ENCODE measurements around the gene SYP. TPM values are rescaled to one million over a fixed set of nuclear protein-coding genes. Genes with fewer than 3 reads are reported as not detected.
A peak's percentile ranks its signal among the peaks of the same experiment; 100 is the strongest.

SYP gene
- total RNA-seq, 4 donors from 2014 or later: 4.5 to 12.0 (median 6.1) TPM

DNA sequence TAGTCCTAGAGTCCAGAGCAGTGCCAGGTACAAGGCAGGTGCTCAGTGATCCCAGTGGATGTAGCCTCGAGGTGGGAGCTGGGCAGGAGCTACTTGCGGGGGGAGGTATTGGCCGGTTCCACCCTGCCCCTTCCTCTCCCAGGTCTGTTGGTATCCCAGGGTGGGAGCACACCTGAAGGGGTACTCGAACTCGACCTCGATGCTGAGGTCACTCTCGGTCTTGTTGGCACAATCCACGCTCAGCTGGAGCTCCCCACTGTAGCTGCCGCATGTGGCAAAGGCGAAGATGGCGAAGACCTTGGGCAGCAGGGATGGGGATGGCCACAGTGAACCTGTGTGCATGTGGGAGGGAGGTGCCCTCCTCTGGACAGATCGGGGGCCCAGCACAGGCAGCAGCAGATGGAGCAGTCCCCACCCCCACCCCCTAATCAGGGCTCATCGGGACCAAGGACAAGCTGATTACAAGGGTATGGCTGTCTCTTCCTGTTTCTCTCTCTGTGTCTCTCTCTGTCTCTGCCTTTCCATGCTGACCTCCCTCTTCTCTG lies 2.4 kb downstream of the SYP start:
- intact Hi-C loops (cut with DNase I): no loop called here
- Histone ChIP-seq H3K9me3 (no peaks in the 10 kb centered on the region), H3K27me3 (no peaks in the 10 kb centered on the region), H3K4me3 (no peak overlapping the region), H3K4me1 (peaks cover 4 to 18% (median 14%) of the 10 kb centered on the region in 4 donors), H3K27ac (replicated peaks in 1 of 4) (no peak overlapping the region), H3K36me3 (no peaks in the 10 kb centered on the region)
- TF ChIP-seq, protein P1, sequence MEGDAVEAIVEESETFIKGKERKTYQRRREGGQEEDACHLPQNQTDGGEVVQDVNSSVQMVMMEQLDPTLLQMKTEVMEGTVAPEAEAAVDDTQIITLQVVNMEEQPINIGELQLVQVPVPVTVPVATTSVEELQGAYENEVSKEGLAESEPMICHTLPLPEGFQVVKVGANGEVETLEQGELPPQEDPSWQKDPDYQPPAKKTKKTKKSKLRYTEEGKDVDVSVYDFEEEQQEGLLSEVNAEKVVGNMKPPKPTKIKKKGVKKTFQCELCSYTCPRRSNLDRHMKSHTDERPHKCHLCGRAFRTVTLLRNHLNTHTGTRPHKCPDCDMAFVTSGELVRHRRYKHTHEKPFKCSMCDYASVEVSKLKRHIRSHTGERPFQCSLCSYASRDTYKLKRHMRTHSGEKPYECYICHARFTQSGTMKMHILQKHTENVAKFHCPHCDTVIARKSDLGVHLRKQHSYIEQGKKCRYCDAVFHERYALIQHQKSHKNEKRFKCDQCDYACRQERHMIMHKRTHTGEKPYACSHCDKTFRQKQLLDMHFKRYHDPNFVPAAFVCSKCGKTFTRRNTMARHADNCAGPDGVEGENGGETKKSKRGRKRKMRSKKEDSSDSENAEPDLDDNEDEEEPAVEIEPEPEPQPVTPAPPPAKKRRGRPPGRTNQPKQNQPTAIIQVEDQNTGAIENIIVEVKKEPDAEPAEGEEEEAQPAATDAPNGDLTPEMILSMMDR (IDR thresholded peaks at IDR 0.05): no peak
- TF ChIP-seq POLR2A (IDR thresholded peaks at IDR 0.05; ENCODE audit: low read depth) (no peak), EP300 (IDR thresholded peaks at IDR 0.05) (no peak), POLR2AphosphoS5 (IDR thresholded peaks at IDR 0.05) (no peak)
- no peak for DNase-seq (ENCODE audit: extremely low spot score)
- 91% methylated on average over 11 of the region's 13 CpGs for WGBS

DNA sequence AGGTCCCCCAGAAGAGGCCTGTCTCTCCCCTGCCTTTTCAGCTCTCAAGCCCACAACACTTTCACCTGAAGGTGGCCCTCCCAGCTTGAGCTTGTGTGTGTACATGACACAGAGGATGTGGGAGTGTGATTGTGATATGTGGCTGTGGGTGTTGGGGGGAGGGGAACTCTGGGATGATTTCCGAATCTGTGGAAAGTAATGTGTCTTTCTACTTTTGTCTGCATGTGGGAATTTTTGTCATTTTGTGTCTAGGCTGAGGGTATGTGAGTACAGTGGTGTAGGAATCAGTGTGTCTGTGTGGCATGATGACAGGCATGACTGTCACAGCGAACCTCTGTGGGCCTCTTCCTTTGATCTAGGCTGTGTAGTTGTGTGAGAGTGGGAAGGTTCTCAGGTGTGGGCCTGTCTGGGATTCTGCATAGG lies 6.4 kb downstream of the SYP start:
- no peaks in the 10 kb centered on the region for H3K36me3 ChIP-seq
- intact Hi-C loops (cut with DNase I): loop anchor here (5.0 kb wide), 1 partner anchor 69 kb away; the partner anchor contains the start of gene FOXP3
- no peak for DNase-seq (ENCODE audit: extremely low spot score)
- no peaks in the 10 kb centered on the region for H3K27me3 ChIP-seq
- 69% methylated on average over 2 of the region's 2 CpGs for WGBS
- H3K4me1 ChIP-seq: peaks cover 0 to 14% (median 11%) of the 10 kb centered on the region in 4 donors
- TF ChIP-seq POLR2AphosphoS5 (IDR thresholded peaks at IDR 0.05): no peak
- TF ChIP-seq, protein P1 (IDR thresholded peaks at IDR 0.05): no peak
- TF ChIP-seq POLR2A (IDR thresholded peaks at IDR 0.05; ENCODE audit: low read depth): no peak
- TF ChIP-seq EP300 (IDR thresholded peaks at IDR 0.05): no peak
- no peak overlapping the region for H3K27ac ChIP-seq (replicated peaks in 1 of 4)
- no peak overlapping the region for H3K4me3 ChIP-seq
- no peaks in the 10 kb centered on the region for H3K9me3 ChIP-seq

DNA sequence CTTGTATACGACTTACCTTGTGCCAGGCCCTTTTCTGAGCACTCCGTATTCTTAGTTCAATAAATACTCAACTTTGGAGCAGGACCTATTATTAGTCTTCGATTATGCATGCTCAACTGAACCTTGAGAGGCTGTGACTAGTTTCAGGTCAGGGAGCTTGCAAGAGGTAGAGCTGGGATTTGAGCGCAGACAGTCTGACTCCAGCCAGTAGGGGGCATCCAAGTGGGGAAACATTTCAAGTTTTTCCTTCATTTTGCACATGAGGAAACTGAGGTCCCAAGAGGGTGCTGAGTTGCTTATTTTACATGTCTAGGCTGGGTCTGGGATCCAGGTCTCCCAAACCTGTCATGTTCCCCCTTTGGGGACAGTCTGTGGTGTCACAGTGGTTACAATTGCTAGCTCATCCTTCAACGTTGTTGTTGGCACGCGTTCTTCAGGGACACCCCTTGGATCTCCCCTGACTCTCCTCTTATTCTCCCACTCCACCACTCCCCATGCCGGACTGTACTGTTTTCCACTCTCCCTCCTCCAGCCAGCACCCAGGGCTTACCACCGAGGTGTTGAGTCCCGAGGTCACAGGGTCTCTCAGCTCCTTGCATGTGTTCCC lies 7.2 kb downstream of the SYP start:
- intact Hi-C loops (cut with DNase I): loop anchor here (5.0 kb wide), 1 partner anchor 69 kb away; the partner anchor contains the start of gene FOXP3
- no peak overlapping the region for H3K4me3 ChIP-seq
- peaks cover 0 to 14% (median 11%) of the 10 kb centered on the region in 4 donors for H3K4me1 ChIP-seq

DNA sequence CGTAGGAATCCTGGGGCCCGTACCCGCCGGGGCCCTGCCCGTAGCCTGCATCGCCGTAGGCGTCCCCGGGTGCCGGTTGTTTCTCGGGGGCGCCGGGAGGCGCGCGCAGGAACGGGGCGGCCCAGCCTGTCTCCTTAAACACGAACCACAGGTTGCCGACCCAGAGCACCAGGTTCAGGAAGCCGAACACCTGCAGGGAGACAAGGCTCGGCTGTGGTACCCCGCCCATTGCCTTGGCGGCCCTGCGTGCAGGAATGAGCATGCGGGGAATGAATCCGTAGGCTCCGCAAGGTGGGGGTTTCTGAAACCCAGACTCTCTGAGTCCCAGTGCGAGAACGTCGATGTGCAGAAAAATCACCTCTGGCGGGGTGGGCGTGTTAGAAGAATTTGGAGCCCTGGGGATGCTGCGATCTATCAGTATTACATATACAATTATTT lies 8.4 kb downstream of the SYP start:
- Histone ChIP-seq H3K4me1 (peaks cover 0 to 19% (median 13%) of the 10 kb centered on the region in 4 donors), H3K4me3 (peak overlapping the region; percentile 62 to 74 (median 69)), H3K27me3 (no peaks in the 10 kb centered on the region), H3K27ac (replicated peaks in 1 of 4) (peak overlapping the region; percentile 89 to 92 (median 90)), H3K9me3 (no peaks in the 10 kb centered on the region), H3K36me3 (no peaks in the 10 kb centered on the region)
- no peak for DNase-seq (ENCODE audit: extremely low spot score)
- 40% methylated on average over 15 of the region's 34 CpGs for WGBS
- intact Hi-C loops (cut with DNase I): loop anchor here (5.0 kb wide), 1 partner anchor 71 kb away; the partner anchor contains the start of gene FOXP3
- TF ChIP-seq POLR2A (IDR thresholded peaks at IDR 0.05; ENCODE audit: low read depth) (peak; percentile 15), POLR2AphosphoS5 (IDR thresholded peaks at IDR 0.05) (no peak), EP300 (IDR thresholded peaks at IDR 0.05) (no peak)
- TF ChIP-seq, protein P1 (IDR thresholded peaks at IDR 0.05): no peak

More for the DNA sequence above, 7.2 kb downstream of the SYP start:
- Histone ChIP-seq H3K27me3 (no peaks in the 10 kb centered on the region), H3K9me3 (no peaks in the 10 kb centered on the region), H3K36me3 (no peaks in the 10 kb centered on the region), H3K27ac (replicated peaks in 1 of 4) (no peak overlapping the region)
- TF ChIP-seq, protein P1 (IDR thresholded peaks at IDR 0.05): peak; percentile 38 to 60 (median 39)
- TF ChIP-seq POLR2AphosphoS5 (IDR thresholded peaks at IDR 0.05): no peak
- DNase-seq (ENCODE audit: extremely low spot score): no peak
- WGBS: 71% methylated on average over 10 of the region's 10 CpGs
